GM18499 (cell line): Measurements from ENCODE around the gene CCNF.
"Not testable (repeated sequence)": the region's sequence is repeated elsewhere in the genome, so short reads cannot be mapped to it uniquely, and the experiment has no call there.

Experiments used
- ATAC-seq: cut with Tn5 transposase; IDR thresholded peaks from one replicate; pipeline ENCODE4 v1.9.1; 2021; ENCODE audit warnings: moderate number of reproducible peaks; ENCODE audit not compliant: insufficient read depth, unreplicated experiment

The CCNF gene

GRCh38 chr16:2429034-2429770 lies at the start of gene CCNF:
TSS of gene CCNF (plus strand) at chr16:2429447. CDS start at chr16:2429482, 35 bp downstream.
- ATAC-seq, result peak; percentile 60

GRCh38 chr16:2383501-2383900 lies 45.7 kb upstream of the CCNF start:
- ATAC-seq, result no peak

- no peak for ATAC-seq
Observed at GRCh38 chr16:2384426-2384825, 44.8 kb upstream of the CCNF start.

- ATAC-seq, result no peak
Observed at GRCh38 chr16:2385190-2385836, 43.9 kb upstream of the CCNF start.

GRCh38 chr16:2385982-2386381 lies 43.3 kb upstream of the CCNF start:
- ATAC-seq, result not testable (repeated sequence)

GRCh38 chr16:2386990-2387389 lies 42.3 kb upstream of the CCNF start:
- no peak for ATAC-seq

GRCh38 chr16:2388139-2388874 lies 40.9 kb upstream of the CCNF start:
- ATAC-seq, result no peak

GRCh38 chr16:2388875-2389433 lies 40.3 kb upstream of the CCNF start:
- no peak for ATAC-seq

GRCh38 chr16:2392025-2392424 lies 37.2 kb upstream of the CCNF start:
- no peak for ATAC-seq

GRCh38 chr16:2398520-2398919 lies 30.7 kb upstream of the CCNF start:
- ATAC-seq, result no peak

- ATAC-seq, result no peak
Observed at GRCh38 chr16:2404099-2404498, 25.1 kb upstream of the CCNF start.

GRCh38 chr16:2415085-2415484 lies 14.2 kb upstream of the CCNF start:
- ATAC-seq, result no peak

GRCh38 chr16:2420035-2420434 lies 9.2 kb upstream of the CCNF start:
- ATAC-seq, result no peak

- no peak for ATAC-seq
Observed at GRCh38 chr16:2422123-2422867, 7.0 kb upstream of the CCNF start.

GRCh38 chr16:2424061-2425007 lies 4.9 kb upstream of the CCNF start:
- no peak for ATAC-seq

GRCh38 chr16:2425008-2425518 lies 4.2 kb upstream of the CCNF start:
- no peak for ATAC-seq

- ATAC-seq, result no peak
Observed at GRCh38 chr16:2425825-2426430, 3.3 kb upstream of the CCNF start.

- no peak for ATAC-seq
Observed at GRCh38 chr16:2426941-2427361, 2.3 kb upstream of the CCNF start.

- no peak for ATAC-seq
Observed at GRCh38 chr16:2427526-2427925, 1.7 kb upstream of the CCNF start.
